K562 (cell line): ENCODE data around the gene NDUFB7. TPM values are rescaled to one million over a fixed set of nuclear protein-coding genes. Genes with fewer than 3 reads are reported as not detected.

Experiments used
- AFF4 ChIP-seq: sonication (generic); formaldehyde crosslinking; IDR thresholded peaks from 2 replicates; pipeline ENCODE4 v1.8.0; 2023; ENCODE audit warnings: mild to moderate bottlenecking, missing genetic modification reagents
- ARID1B ChIP-seq: fragments of 450-650 bp; IDR thresholded peaks from 2 replicates; pipeline ENCODE4 v1.6.1; 2016; ENCODE audit warnings: antibody characterized with exemption, mild to moderate bottlenecking, inconsistent platforms
- CBFB ChIP-seq: sonication (generic); formaldehyde crosslinking; IDR thresholded peaks from 2 replicates; pipeline ENCODE4 v1.4.0; 2020; ENCODE audit warnings: mild to moderate bottlenecking, missing genetic modification reagents
- CREB1 ChIP-seq, 2 experiments: sonication (generic) in 1 of 2; formaldehyde crosslinking in 1 of 2; IDR thresholded peaks; 2 replicates each; pipeline versions ENCODE4 v1.6.1 to v1.8.0; 2012 to 2022; ENCODE audit warnings: inconsistent platforms in 1 of 2, mild to moderate bottlenecking in 1 of 2, missing genetic modification reagents in 1 of 2, moderate library complexity in 1 of 2
- E2F5 ChIP-seq: sonication (generic); formaldehyde crosslinking; IDR thresholded peaks from 2 replicates; pipeline ENCODE4 v1.8.0; 2022; ENCODE audit warnings: mild to moderate bottlenecking, missing genetic modification reagents
- ETV1 ChIP-seq: fragments of 450-650 bp; conservative IDR thresholded peaks from 2 replicates; pipeline ENCODE4 v1.6.1; 2016; ENCODE audit warnings: missing genetic modification characterization, control low read depth, low read depth, missing compliant biosample characterization
- FOXK1 ChIP-seq: sonication (generic); formaldehyde crosslinking; IDR thresholded peaks from 2 replicates; pipeline ENCODE4 v1.8.0; 2022; ENCODE audit warnings: missing genetic modification reagents, mild to moderate bottlenecking, borderline replicate concordance
- FOXK2 ChIP-seq, 2 experiments: fragments of 450-650 bp; IDR thresholded peaks in 1 of 2; conservative IDR thresholded peaks in 1 of 2; 2 replicates each; pipeline ENCODE4 v1.6.1; 2016; ENCODE audit warnings: low read depth in 2 of 2, mild to moderate bottlenecking in 1 of 2
- GTF2B ChIP-seq: IDR thresholded peaks from 2 replicates; pipeline ENCODE4 v1.6.1; 2011; ENCODE audit not compliant: insufficient read length; ENCODE audit errors: extremely low read depth
- HDAC3 ChIP-seq: fragments of 450-650 bp; IDR thresholded peaks from 2 replicates; pipeline ENCODE4 v1.6.1; 2018; ENCODE audit warnings: borderline replicate concordance, mild to moderate bottlenecking, moderate library complexity; ENCODE audit not compliant: partially characterized antibody
- HMGN3 ChIP-seq: IDR thresholded peaks from 2 replicates; pipeline ENCODE4 v1.6.1; 2011; ENCODE audit warnings: borderline replicate concordance, low read depth, mild to moderate bottlenecking, mixed read lengths, low read length; ENCODE audit not compliant: insufficient read length; ENCODE audit errors: extremely low read depth
- KAT7 ChIP-seq: sonication (generic); formaldehyde crosslinking; IDR thresholded peaks from 2 replicates; pipeline ENCODE4 v1.8.0; 2022; ENCODE audit warnings: missing genetic modification reagents, mild to moderate bottlenecking, borderline replicate concordance
- KLF6 ChIP-seq: fragments of 250-450 bp; sonication (Bioruptor Pico); IDR thresholded peaks from 2 replicates; pipeline ENCODE4 v1.4.0; 2020; ENCODE audit warnings: mild to moderate bottlenecking, moderate library complexity, borderline replicate concordance
- LARP7 ChIP-seq: fragments of 450-650 bp; IDR thresholded peaks from 2 replicates; pipeline ENCODE4 v1.6.1; 2016
- MAFF ChIP-seq: IDR thresholded peaks from 2 replicates; pipeline ENCODE4 v1.6.1; 2012; ENCODE audit warnings: low read length, improper control_type of control experiment
- MTA3 ChIP-seq: fragments of 450-650 bp; formaldehyde crosslinking; IDR thresholded peaks from 2 replicates; pipeline ENCODE4 v1.6.1; 2017; ENCODE audit warnings: mild to moderate bottlenecking, borderline replicate concordance
- RB1 ChIP-seq: fragments of 450-650 bp; IDR thresholded peaks from 2 replicates; pipeline ENCODE4 v1.6.1; 2017; ENCODE audit warnings: low read depth, mild to moderate bottlenecking
- RBBP5 ChIP-seq: fragments of 200-600 bp; sonication (generic); IDR thresholded peaks from 2 replicates; pipeline ENCODE4 v1.6.1; 2012; ENCODE audit warnings: borderline replicate concordance, mild to moderate bottlenecking, low read length, control low read depth, inconsistent platforms; ENCODE audit not compliant: insufficient read depth, poor library complexity, severe bottlenecking
- TBP ChIP-seq: optimal IDR thresholded peaks from 2 replicates; pipeline ENCODE3; 2011; ENCODE audit warnings: low read depth, low read length, improper control_type of control experiment
- ZBTB26 ChIP-seq: fragments of 450-650 bp; formaldehyde crosslinking; IDR thresholded peaks from 2 replicates; pipeline ENCODE4 v1.4.0; 2022; ENCODE audit warnings: missing genetic modification characterization
- ZFPM2 ChIP-seq: fragments of 250-450 bp; sonication (Bioruptor Pico); IDR thresholded peaks from 2 replicates; pipeline ENCODE4 v1.5.1; 2022; ENCODE audit warnings: mild to moderate bottlenecking
- polyA plus RNA-seq, 8 experiments: library from polyadenylated mRNA; depleted of rRNA in 4 of 8; stranded (reverse) in 5 of 8; unstranded in 3 of 8; fragments of >200 nt; fragmentation: Nextera tagmentation in 2 of 8; fragmentation: Illumina TruSeq in 1 of 8; extraction: Ambion mirVana in 2 of 8; extraction: Trizol in 1 of 8; gene quantifications; 2 replicates each; pipeline versions ENCODE4 v1.2.1 to v1.2.3, GENCODE V29; 2011 to 2014; ENCODE audit warnings: inconsistent platforms in 1 of 8, missing spikeins in 1 of 8
- total RNA-seq, 7 experiments: library from RNA; depleted of rRNA in 6 of 7; stranded (reverse); fragments of >200 nt in 6 of 7; fragmentation: Illumina TruSeq in 2 of 7; extraction: Trizol in 2 of 7; gene quantifications; 2 replicates each; pipeline versions ENCODE4 v1.2.1 to v1.2.3, GENCODE V29; 2011 to 2021; ENCODE audit warnings: low replicate concordance in 1 of 7

NDUFB7 gene
- total and polyA plus RNA-seq, 9 of the 15 experiments (the other 6 are each of a cell fraction or from before 2014, with no cell fraction given): 14.9 to 842 (median 137) TPM

GRCh38 chr19:14529254-14530004 lies 42.4 kb downstream of the NDUFB7 start, which contains the start of gene TECR (continued):
- TF ChIP-seq ZBTB26: no peak
- peak in 1 of 2 experiments; percentile 55; a peak in 2 of 4 replicates for TF ChIP-seq FOXK2 (conservative IDR thresholded peaks at IDR 0.05 in 1 of 2, IDR thresholded peaks at IDR 0.05 in 1 of 2; ENCODE audit: low read depth in 2 of 2)
- TF ChIP-seq HDAC3: no peak
- TF ChIP-seq RB1: peak; percentile 78
- TF ChIP-seq FOXK1 (CRISPR knock-in tag): no peak
- TF ChIP-seq ETV1 (tag): no peak
- TF ChIP-seq LARP7: no peak
- TF ChIP-seq MTA3: 0 out of 2 replicates have a peak, but pooled peaks have one; percentile 63
- TF ChIP-seq KLF6 (CRISPR knock-in tag): no peak
- no peak for TF ChIP-seq E2F5 (CRISPR knock-in tag)
- peak; percentile 60 for TF ChIP-seq HMGN3
- no peak for TF ChIP-seq ZFPM2 (CRISPR knock-in tag)
- no peak for TF ChIP-seq AFF4 (CRISPR knock-in tag)
- TF ChIP-seq CREB1 (IDR thresholded peaks at IDR 0.05): no peak
- TF ChIP-seq CREB1 (CRISPR knock-in tag; IDR thresholded peaks at IDR 0.05): peak; percentile 42; the same call in 1 of the 2 replicates
- TF ChIP-seq TBP: peak; percentile 98
- TF ChIP-seq GTF2B: no peak
- TF ChIP-seq MAFF: no peak
- no peak for TF ChIP-seq CBFB (CRISPR knock-in tag)
- peak; percentile 69 for TF ChIP-seq RBBP5
- TF ChIP-seq KAT7: no peak
- TF ChIP-seq ARID1B: no peak
